ENCODE results near the gene CLEC1A. TPM values are rescaled to one million over a fixed set of nuclear protein-coding genes. Genes with fewer than 3 reads are reported as not detected.

Gene CLEC1A
- polyA plus RNA-seq, 1 donor (not counting 4 experiments of a cell fraction or from before 2014, with no cell fraction given) = 0.05 TPM

DNA sequence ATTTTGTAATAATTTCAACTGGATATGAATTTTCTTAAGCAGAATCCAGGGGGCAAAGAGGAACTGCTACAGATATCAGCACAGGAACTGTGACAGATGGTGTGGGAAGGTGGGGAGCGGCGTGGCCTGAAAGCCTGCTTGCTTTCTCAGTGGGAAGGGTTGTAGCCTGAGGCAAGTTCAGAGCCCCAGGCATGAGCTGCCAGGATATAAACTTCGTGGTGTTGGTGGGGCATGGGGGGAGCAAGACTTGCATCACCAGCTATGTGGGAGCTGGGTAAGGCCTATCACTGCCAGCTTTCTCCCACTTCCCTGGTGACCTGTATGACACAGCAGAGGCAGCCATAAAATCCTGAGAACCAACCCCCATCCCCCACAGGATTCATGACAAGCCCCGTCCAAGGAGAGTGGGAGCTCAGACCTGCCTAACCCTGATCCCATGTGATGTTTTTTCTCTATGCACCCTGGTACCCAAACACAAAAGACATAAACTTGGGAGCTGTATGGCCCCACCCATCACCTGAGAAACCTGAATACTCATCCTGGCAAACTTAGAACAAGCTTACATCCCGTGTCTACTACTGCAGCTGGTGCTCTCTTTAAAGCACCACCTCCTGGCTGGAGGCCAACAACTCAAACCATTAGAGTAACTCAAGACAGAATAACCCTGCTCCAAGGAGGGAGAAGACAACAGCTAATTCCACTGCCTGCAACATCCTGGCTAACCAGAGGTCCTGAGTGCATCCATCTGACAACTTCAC, 16.5 kb downstream of the CLEC1A start:
- no peak overlapping the region for H2AFZ ChIP-seq (ENCODE audit: control insufficient read depth, low read length)
- no peak overlapping the region for H3K9ac ChIP-seq (ENCODE audit: control insufficient read depth, extremely low read depth, insufficient read depth, low read length)
- no peak for FAIRE-seq
- no peaks in the 10 kb centered on the region for H3K9me3 ChIP-seq (ENCODE audit: control insufficient read depth, low read depth, low read length)
- H3K4me1 ChIP-seq (ENCODE audit: control insufficient read depth, extremely low read depth, insufficient read depth, low read length) = no peaks in the 10 kb centered on the region
- H3K36me3 ChIP-seq (ENCODE audit: control insufficient read depth in 2 of 2, extremely low read depth in 1 of 2, insufficient read depth in 2 of 2, low read length in 2 of 2) = no peaks in the 10 kb centered on the region
- H3K4me2 ChIP-seq (ENCODE audit: control insufficient read depth, extremely low read depth, insufficient read depth, low read depth, low read length) = no peak overlapping the region
- H4K20me1 ChIP-seq (ENCODE audit: control insufficient read depth, extremely low read depth, insufficient read depth, low read length) = no peaks in the 10 kb centered on the region
- DNase-seq (ENCODE audit: low read depth, low spot score) = no peak
- H3K79me2 ChIP-seq (ENCODE audit: control insufficient read depth, insufficient read depth, low read length) = no peaks in the 10 kb centered on the region
- dilution Hi-C loops (cut with MboI; ENCODE audit: extremely low pct_ligation_motif_present, low sequenced_read_pairs) = no loop called here
- no peak overlapping the region for H3K27ac ChIP-seq (ENCODE audit: control insufficient read depth, insufficient read depth, low read length)
- H3K4me3 ChIP-seq (ENCODE audit: control insufficient read depth in 2 of 3, extremely low read depth in 1 of 3, insufficient read depth in 2 of 3, low read depth in 1 of 3, low read length in 3 of 3) = no peak overlapping the region
- no peaks in the 10 kb centered on the region for H3K9me1 ChIP-seq (ENCODE audit: control insufficient read depth, extremely low read depth, insufficient read depth, low read length)
- TF ChIP-seq EZH2 (IDR thresholded peaks at IDR 0.05; ENCODE audit: low read length) = no peak
- TF ChIP-seq, protein P1, sequence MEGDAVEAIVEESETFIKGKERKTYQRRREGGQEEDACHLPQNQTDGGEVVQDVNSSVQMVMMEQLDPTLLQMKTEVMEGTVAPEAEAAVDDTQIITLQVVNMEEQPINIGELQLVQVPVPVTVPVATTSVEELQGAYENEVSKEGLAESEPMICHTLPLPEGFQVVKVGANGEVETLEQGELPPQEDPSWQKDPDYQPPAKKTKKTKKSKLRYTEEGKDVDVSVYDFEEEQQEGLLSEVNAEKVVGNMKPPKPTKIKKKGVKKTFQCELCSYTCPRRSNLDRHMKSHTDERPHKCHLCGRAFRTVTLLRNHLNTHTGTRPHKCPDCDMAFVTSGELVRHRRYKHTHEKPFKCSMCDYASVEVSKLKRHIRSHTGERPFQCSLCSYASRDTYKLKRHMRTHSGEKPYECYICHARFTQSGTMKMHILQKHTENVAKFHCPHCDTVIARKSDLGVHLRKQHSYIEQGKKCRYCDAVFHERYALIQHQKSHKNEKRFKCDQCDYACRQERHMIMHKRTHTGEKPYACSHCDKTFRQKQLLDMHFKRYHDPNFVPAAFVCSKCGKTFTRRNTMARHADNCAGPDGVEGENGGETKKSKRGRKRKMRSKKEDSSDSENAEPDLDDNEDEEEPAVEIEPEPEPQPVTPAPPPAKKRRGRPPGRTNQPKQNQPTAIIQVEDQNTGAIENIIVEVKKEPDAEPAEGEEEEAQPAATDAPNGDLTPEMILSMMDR (optimal IDR thresholded peaks at IDR 0.05 in 1 of 3, IDR thresholded peaks at IDR 0.05 in 1 of 3, conservative IDR thresholded peaks at IDR 0.05 in 1 of 3; ENCODE audit: extremely low read depth in 1 of 3, insufficient read depth in 2 of 3, low read length in 3 of 3) = no peak
- no peaks in the 10 kb centered on the region for H3K27me3 ChIP-seq (ENCODE audit: control insufficient read depth, extremely low read depth, insufficient read depth, low read length)

DNA sequence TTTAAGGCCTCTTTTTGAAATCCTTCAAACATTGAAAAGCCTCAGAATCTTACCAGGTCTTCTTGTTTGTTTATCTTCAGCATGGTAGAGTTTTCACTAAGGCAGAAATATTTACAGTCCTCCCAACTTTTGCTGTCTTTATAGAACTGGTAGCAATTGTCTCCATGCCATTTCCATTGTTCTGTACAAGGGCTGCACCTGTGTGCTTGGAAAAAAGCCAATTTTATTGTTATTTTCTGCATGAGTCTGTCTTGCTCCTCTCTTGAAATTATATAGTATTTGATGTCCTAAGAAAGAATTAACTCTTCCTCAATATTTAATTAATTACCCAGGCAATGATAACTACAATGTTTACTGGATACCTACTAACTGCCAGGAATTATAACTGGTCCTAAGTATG, 23.3 kb downstream of the CLEC1A start:
- Histone ChIP-seq H3K4me3 (ENCODE audit: control insufficient read depth in 2 of 3, extremely low read depth in 1 of 3, insufficient read depth in 2 of 3, low read depth in 1 of 3, low read length in 3 of 3) (no peak overlapping the region), H3K36me3 (ENCODE audit: control insufficient read depth in 2 of 2, extremely low read depth in 1 of 2, insufficient read depth in 2 of 2, low read length in 2 of 2) (no peaks in the 10 kb centered on the region), H2AFZ (ENCODE audit: control insufficient read depth, low read length) (no peak overlapping the region), H4K20me1 (ENCODE audit: control insufficient read depth, extremely low read depth, insufficient read depth, low read length) (no peaks in the 10 kb centered on the region), H3K9me1 (ENCODE audit: control insufficient read depth, extremely low read depth, insufficient read depth, low read length) (no peaks in the 10 kb centered on the region), H3K4me2 (ENCODE audit: control insufficient read depth, extremely low read depth, insufficient read depth, low read depth, low read length) (no peak overlapping the region), H3K79me2 (ENCODE audit: control insufficient read depth, insufficient read depth, low read length) (no peaks in the 10 kb centered on the region), H3K9me3 (ENCODE audit: control insufficient read depth, low read depth, low read length) (no peaks in the 10 kb centered on the region), H3K27ac (ENCODE audit: control insufficient read depth, insufficient read depth, low read length) (no peak overlapping the region), H3K4me1 (ENCODE audit: control insufficient read depth, extremely low read depth, insufficient read depth, low read length) (peaks cover 6% of the 10 kb centered on the region), H3K9ac (ENCODE audit: control insufficient read depth, extremely low read depth, insufficient read depth, low read length) (no peak overlapping the region), H3K27me3 (ENCODE audit: control insufficient read depth, extremely low read depth, insufficient read depth, low read length) (no peaks in the 10 kb centered on the region)
- TF ChIP-seq, protein P1 (optimal IDR thresholded peaks at IDR 0.05 in 1 of 3, IDR thresholded peaks at IDR 0.05 in 1 of 3, conservative IDR thresholded peaks at IDR 0.05 in 1 of 3; ENCODE audit: extremely low read depth in 1 of 3, insufficient read depth in 2 of 3, low read length in 3 of 3) = no peak
- TF ChIP-seq EZH2 (IDR thresholded peaks at IDR 0.05; ENCODE audit: low read length) = no peak
- no peak for DNase-seq (ENCODE audit: low read depth, low spot score)
- FAIRE-seq = no peak
- dilution Hi-C loops (cut with MboI; ENCODE audit: extremely low pct_ligation_motif_present, low sequenced_read_pairs) = no loop called here
